HFFc6 (cell line): Measurements from ENCODE around the gene PHYH. TPM values are rescaled to one million over a fixed set of nuclear protein-coding genes. Genes with fewer than 3 reads are reported as not detected.
"Not testable (repeated sequence)": the region's sequence is repeated elsewhere in the genome, so short reads cannot be mapped to it uniquely, and the experiment has no call there.

Experiments
- DNase-seq: peaks from one replicate; pipeline ENCODE4 v3.0.0-alpha.2; 2018
- H3K27ac Mint-ChIP-seq: 2 replicates; pipeline ENCODE4 v1.8.0; 2020; ENCODE audit warnings: mild to moderate bottlenecking, mixed read lengths
- H3K27me3 Mint-ChIP-seq: 2 replicates; pipeline ENCODE4 v1.8.0; 2021; ENCODE audit warnings: mild to moderate bottlenecking, moderate library complexity, mixed read lengths; ENCODE audit not compliant: insufficient read depth
- H3K36me3 Mint-ChIP-seq: 2 replicates; pipeline ENCODE4 v1.8.0; 2021; ENCODE audit warnings: low read depth, mixed read lengths
- H3K4me1 Mint-ChIP-seq: 2 replicates; pipeline ENCODE4 v1.8.0; 2020; ENCODE audit warnings: low read depth, mixed read lengths
- H3K4me3 Mint-ChIP-seq: 2 replicates; pipeline ENCODE4 v1.8.0; 2020; ENCODE audit warnings: mild to moderate bottlenecking, moderate library complexity, mixed read lengths
- H3K9me3 Mint-ChIP-seq: 2 replicates; pipeline ENCODE4 v1.8.0; 2020; ENCODE audit warnings: mild to moderate bottlenecking, mixed read lengths
- CTCF ChIP-seq: fragments of 200-600 bp; sonication (generic); IDR thresholded peaks from 2 replicates; pipeline ENCODE4 v1.5.0; 2021; ENCODE audit warnings: antibody characterized with exemption, mild to moderate bottlenecking
- total RNA-seq, 6 experiments: library from RNA; stranded (reverse); fragmentation: NEBNext Ultra II Directional; extraction: Animal tissue kit (Norgen Biotek cat#: 25700); gene quantifications; 2 replicates in 1 of 6; 3 replicates in 5 of 6; pipeline ENCODE4 v1.2.3, GENCODE V29; 2021

The PHYH gene
- total RNA-seq, 6 experiments from 2014 or later: 17.2 to 20.3 (median 17.6) TPM

GRCh38 chr10:13337128-13337826 lies 37.4 kb upstream of the PHYH start:
- Mint-ChIP-seq H3K27ac (no peak overlapping the region), H3K9me3 (no peaks in the 10 kb centered on the region), H3K4me3 (no peak overlapping the region), H3K27me3 (no peaks in the 10 kb centered on the region), H3K36me3 (peaks cover 8% of the 10 kb centered on the region), H3K4me1 (peaks cover 34% of the 10 kb centered on the region)
- no peak for TF ChIP-seq CTCF
- no peak for DNase-seq

DNA sequence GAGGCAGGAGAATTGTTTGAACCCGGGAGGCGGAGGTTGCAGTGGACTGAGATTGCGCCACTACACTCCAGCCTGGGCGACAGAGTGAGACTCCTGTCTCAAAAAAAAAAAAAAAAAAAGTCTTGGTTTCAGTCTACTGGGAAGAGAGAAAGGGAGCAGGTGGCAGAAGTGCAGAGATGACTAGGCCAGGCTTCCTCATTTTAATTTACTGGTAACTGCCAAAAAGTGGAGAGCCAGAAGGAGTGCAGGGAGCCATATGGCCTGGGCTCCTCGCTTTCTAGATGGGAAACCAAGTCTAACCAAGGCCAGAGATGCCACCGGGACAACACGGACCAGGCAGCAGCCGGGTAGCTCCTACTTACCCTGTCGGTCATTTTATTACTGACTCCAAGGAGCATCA lies 36.0 kb upstream of the PHYH start:
- H3K36me3 Mint-ChIP-seq: peaks cover 21% of the 10 kb centered on the region
- no peak for TF ChIP-seq CTCF
- peaks cover 30% of the 10 kb centered on the region for H3K4me1 Mint-ChIP-seq
- H3K4me3 Mint-ChIP-seq: no peak overlapping the region
- no peaks in the 10 kb centered on the region for H3K9me3 Mint-ChIP-seq
- no peak overlapping the region for H3K27ac Mint-ChIP-seq
- no peak for DNase-seq
- H3K27me3 Mint-ChIP-seq: no peaks in the 10 kb centered on the region

- no peak for DNase-seq
- H3K4me1 Mint-ChIP-seq: peaks cover 18% of the 10 kb centered on the region
- no peaks in the 10 kb centered on the region for H3K27me3 Mint-ChIP-seq
- H3K4me3 Mint-ChIP-seq: no peak overlapping the region
- TF ChIP-seq CTCF: no peak
- H3K9me3 Mint-ChIP-seq: no peaks in the 10 kb centered on the region
- peaks cover 25% of the 10 kb centered on the region for H3K36me3 Mint-ChIP-seq
- no peak overlapping the region for H3K27ac Mint-ChIP-seq
These were observed 34.7 kb upstream of the PHYH start for GRCh38 chr10:13334556-13334955.

DNA sequence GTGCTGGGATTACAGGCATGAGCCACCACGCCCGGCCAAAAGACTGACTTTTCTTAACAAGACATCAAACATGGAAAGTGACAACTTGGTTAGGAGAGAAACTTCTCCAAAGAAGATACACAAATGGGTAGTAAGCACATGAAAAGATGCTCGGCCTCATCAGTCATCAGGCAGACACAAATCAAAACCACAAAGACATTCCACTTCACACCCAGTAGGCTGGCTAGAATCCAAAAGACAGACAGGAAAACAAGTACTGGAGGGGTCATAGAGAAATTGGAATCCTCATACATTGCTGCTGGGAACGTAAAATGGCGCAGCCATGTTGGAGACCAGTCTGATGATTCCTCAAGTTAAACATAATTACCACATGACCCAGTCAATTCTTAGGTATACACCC lies 31.8 kb upstream of the PHYH start:
- peaks cover 3% of the 10 kb centered on the region; the same call in 1 of the 2 replicates for H3K27me3 Mint-ChIP-seq
- no peak for TF ChIP-seq CTCF
- H3K4me1 Mint-ChIP-seq: no peaks in the 10 kb centered on the region
- no peak overlapping the region for H3K4me3 Mint-ChIP-seq
- H3K36me3 Mint-ChIP-seq: peaks cover 38% of the 10 kb centered on the region
- DNase-seq: no peak
- no peaks in the 10 kb centered on the region for H3K9me3 Mint-ChIP-seq
- no peak overlapping the region for H3K27ac Mint-ChIP-seq

DNA sequence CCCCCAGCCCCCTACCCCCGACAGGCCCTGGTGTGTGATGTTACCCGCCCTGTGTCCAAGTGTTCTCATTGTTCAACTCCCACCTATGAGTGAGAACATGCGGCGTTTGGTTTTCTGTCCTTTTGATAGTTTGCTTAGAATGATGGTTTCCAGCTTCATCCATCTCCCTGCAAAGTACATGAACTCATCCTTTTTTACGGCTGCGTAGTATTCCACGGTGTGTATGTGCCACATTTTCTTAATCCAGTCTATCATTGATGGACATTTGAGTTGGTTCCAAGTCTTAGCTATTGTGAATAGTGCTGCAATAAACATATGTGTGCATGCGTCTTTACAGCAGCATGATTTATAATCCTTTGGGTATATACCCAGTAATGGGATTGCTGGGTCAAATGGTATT lies 31.1 kb upstream of the PHYH start:
- H3K27me3 Mint-ChIP-seq, H3K4me1 Mint-ChIP-seq, H3K9me3 Mint-ChIP-seq, H3K27ac Mint-ChIP-seq, H3K4me3 Mint-ChIP-seq, DNase-seq: not testable (repeated sequence)
- peaks cover 38% of the 10 kb centered on the region for H3K36me3 Mint-ChIP-seq

DNA sequence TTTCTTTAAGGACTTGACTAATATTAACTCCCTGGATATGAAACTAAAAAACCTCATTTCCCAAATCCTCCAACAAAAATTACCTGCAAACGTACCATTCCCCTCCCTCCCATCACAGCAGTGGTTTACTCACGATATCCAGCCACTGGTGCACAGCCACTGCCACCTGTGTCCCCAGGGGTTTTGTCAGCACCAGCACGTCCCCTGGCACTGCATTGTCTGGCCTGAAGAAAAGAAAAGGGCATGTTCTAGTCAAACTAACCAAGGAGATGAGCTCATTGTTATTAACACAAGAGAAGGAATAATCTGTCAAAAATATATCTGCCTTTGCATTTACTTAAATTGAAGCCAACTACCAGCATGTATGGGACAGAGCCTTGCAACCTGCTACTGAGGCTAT lies 29.7 kb upstream of the PHYH start:
- H3K36me3 Mint-ChIP-seq: peaks cover 47% of the 10 kb centered on the region
- H3K9me3 Mint-ChIP-seq: no peaks in the 10 kb centered on the region
- no peak for TF ChIP-seq CTCF
- H3K4me3 Mint-ChIP-seq: no peak overlapping the region
- H3K27me3 Mint-ChIP-seq: peaks cover 3% of the 10 kb centered on the region; the same call in 1 of the 2 replicates
- no peak for DNase-seq
- no peaks in the 10 kb centered on the region for H3K4me1 Mint-ChIP-seq
- no peak overlapping the region for H3K27ac Mint-ChIP-seq
